ENCODE results near the gene ARHGAP4.

Gene ARHGAP4

DNA sequence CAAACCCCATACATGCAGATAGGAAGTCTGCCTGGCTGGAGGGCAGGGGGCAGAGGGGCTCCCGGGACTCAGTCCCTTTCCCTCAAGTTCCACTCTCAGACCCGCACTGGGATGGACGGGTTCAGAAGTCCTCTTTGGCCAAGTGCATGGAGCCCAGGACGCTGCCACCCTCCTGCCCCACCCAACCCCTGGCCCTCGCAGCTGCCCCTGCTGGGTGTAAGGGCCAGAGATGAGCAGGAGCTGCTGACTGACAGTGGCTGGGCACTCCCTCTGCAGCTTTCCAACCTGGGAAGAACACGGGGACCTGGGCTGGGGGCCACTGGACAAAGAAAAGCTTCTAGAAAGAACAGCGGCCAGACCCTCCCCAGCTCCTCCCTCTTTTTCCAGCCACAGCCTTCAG lies 43.5 kb downstream of the ARHGAP4 start:
- no peak for DNase-seq (ENCODE audit: low read depth in 2 of 2)
- no peak for TF ChIP-seq CTCF (IDR thresholded peaks at IDR 0.05; ENCODE audit: low read depth, low read length)

DNA sequence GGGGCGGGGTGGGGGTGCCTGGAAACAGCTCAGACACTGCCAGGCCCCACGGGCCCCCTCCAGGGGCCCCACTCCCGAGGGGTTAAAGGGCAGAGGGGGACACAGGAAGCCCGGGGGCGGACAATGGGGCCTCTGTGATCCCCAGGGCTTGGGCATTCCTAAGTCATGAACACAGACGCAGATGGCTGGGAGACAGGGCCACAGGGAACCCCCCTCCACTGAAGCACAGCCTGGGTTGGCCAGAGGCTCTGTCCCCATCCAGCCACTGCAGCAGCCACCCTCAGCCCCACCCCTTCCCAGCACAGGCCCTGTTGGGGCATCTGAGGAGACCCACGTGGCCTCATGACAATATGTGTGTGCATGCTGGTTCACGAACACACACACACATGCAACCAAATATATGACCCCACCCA lies 44.0 kb downstream of the ARHGAP4 start:
- peak in 1 of 2 donors; percentile 30 for DNase-seq (ENCODE audit: low read depth in 2 of 2)
- H3K4me3 ChIP-seq (replicated peaks in 1 of 2; ENCODE audit: low read depth in 2 of 2, low read length in 2 of 2): no peak overlapping the region
- no peak for TF ChIP-seq CTCF (IDR thresholded peaks at IDR 0.05; ENCODE audit: low read depth, low read length)

More for the DNA sequence above, 43.5 kb downstream of the ARHGAP4 start:
- H3K4me3 ChIP-seq (replicated peaks in 1 of 2; ENCODE audit: low read depth in 2 of 2, low read length in 2 of 2): no peak overlapping the region

DNA sequence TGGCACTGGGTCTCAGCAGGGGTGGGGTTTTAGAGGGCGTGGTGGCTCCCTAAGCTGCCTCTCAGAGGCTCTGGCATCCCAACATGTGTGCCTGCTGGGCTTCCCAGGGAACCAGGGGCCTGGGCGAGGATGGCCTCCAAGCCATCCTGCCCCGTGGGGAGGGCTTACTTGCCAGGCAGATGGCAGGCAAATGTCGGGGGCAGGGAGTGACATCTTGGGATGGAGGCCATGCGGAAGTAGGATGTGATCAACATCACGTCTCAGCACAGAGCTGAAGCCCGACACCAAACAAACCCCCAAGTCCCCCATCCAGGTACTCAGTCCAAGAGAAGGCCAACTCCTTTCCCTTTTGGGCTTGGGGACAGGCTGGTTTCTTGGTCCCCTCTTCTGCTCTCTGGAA lies 44.8 kb downstream of the ARHGAP4 start:
- H3K4me3 ChIP-seq (replicated peaks in 1 of 2; ENCODE audit: low read depth in 2 of 2, low read length in 2 of 2): no peak overlapping the region
- DNase-seq (ENCODE audit: low read depth in 2 of 2): no peak
- TF ChIP-seq CTCF (IDR thresholded peaks at IDR 0.05; ENCODE audit: low read depth, low read length): no peak

DNA sequence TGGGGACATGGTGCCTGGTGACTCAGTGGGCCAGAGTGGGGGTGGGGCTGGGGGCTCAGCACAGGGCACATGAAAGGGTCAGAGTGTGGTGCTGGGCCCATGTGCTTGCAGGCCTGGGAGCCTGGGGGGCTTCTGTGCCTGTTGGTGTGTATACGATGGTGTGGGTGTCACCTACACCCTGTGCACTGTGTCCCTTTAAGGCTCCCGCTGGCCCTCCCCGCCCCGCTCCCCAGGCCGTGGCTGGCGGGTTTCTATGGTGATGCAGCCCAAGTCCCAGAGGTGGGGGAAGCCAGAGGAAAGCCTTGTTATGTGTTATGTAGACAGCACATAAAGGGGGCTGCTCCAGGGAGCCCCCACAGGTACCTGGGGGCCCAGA lies 45.6 kb downstream of the ARHGAP4 start:
- DNase-seq (ENCODE audit: low read depth in 2 of 2): no peak
- H3K4me3 ChIP-seq (replicated peaks in 1 of 2; ENCODE audit: low read depth in 2 of 2, low read length in 2 of 2): no peak overlapping the region
- no peak for TF ChIP-seq CTCF (IDR thresholded peaks at IDR 0.05; ENCODE audit: low read depth, low read length)

DNA sequence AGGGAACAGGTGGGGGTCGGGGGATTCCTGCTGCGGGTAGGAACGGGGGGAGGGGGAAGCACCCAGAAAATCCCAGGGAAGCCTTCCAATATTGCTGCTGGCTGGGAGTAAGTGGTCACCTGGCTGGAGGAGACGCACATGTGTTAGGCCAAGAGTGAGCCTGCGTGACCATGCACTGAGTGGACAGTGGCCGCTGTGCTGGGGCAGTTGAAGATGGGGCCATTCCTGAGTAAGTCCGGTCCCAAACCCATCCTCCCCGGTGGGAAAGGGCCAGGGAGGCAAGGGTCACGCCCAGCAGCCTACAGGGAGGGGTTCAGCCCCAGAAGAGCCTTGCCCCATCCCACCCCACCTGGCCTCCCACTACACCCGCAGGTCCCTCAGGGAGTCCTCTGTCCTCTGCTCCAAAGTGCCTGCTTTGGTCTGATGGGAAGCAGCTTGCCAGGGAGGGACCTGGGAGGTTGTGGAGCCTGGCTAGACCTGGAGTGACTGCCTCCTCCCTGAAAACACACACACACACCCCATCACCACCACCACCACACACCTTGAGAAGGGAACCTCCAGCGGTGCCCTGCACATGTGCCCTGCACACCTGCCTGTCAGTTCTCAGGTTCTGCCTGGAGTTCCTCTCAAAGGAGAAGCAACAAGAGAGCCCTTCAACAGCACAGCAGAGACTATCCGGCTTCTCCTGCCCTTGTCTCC lies 46.2 kb downstream of the ARHGAP4 start:
- DNase-seq (ENCODE audit: low read depth in 2 of 2): no peak
- H3K4me3 ChIP-seq (replicated peaks in 1 of 2; ENCODE audit: low read depth in 2 of 2, low read length in 2 of 2): no peak overlapping the region
- TF ChIP-seq CTCF (IDR thresholded peaks at IDR 0.05; ENCODE audit: low read depth, low read length): no peak

GRCh38 chrX:153878969-153879653 lies 47.0 kb downstream of the ARHGAP4 start:
- TF ChIP-seq CTCF (IDR thresholded peaks at IDR 0.05; ENCODE audit: low read depth, low read length): no peak
- no peak overlapping the region for H3K4me3 ChIP-seq (replicated peaks in 1 of 2; ENCODE audit: low read depth in 2 of 2, low read length in 2 of 2)
- DNase-seq (ENCODE audit: low read depth in 2 of 2): no peak
